Activated CD8-positive, alpha-beta memory T cell treated with anti-CD3 and anti-CD28 coated beads, Interleukin-2, amount 50 U/mL, for 4 hours (primary cell): ENCODE results near the gene CACNB2.
"Not testable (repeated sequence)": the region's sequence is repeated elsewhere in the genome, so short reads cannot be mapped to it uniquely, and the experiment has no call there.

ENCODE experiments used
- DNase-seq: peaks from one replicate; pipeline ENCODE4 v3.0.0-alpha.2; 2020

Gene CACNB2

GRCh38 chr10:18540195-18540594 lies 400.0 kb downstream of the CACNB2 start:
- DNase-seq: no peak

- no peak for DNase-seq
Measured at GRCh38 chr10:18542832-18543231, 402.6 kb downstream of the CACNB2 start.

GRCh38 chr10:18545621-18546305 lies 405.5 kb downstream of the CACNB2 start:
- no peak for DNase-seq

DNA sequence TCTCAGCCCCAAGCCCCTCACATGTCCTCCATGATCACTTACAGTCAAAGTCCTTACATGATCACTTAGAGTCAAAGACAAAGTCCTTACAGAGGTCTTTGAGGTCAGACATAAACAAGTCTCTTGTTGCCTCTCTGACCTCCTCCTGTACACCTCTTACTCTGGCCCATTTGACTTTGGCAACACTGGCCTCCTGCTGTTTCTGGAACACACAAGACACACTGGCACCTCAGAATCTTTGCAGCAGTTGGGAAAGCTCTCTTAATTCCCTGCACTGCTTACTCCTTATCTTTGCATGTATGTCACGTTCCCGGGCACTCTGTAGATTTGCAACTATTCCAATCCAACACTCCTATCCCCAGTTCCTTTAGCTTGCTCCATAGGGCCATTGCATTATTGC lies 408.9 kb downstream of the CACNB2 start:
- DNase-seq: no peak

GRCh38 chr10:18551473-18551872 lies 411.2 kb downstream of the CACNB2 start:
- no peak for DNase-seq

DNA sequence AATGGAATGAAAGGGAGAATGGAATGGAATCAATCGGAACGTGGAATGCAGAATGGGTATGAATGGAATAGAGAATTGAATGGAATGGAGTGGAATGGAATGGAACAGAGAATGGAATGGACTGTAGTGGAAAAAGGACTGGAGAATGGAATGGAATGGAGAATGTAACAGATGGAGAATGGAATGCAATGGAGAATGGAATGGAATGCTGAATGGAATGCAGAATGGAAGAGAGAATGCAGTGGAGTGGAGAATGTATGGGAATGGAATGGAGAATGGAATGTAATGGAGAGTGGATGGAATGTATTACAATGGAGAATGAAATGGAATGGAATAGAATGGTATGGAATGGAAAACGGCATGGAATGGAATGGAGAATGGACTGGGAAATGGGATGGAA lies 414.3 kb downstream of the CACNB2 start:
- DNase-seq: no peak

DNA sequence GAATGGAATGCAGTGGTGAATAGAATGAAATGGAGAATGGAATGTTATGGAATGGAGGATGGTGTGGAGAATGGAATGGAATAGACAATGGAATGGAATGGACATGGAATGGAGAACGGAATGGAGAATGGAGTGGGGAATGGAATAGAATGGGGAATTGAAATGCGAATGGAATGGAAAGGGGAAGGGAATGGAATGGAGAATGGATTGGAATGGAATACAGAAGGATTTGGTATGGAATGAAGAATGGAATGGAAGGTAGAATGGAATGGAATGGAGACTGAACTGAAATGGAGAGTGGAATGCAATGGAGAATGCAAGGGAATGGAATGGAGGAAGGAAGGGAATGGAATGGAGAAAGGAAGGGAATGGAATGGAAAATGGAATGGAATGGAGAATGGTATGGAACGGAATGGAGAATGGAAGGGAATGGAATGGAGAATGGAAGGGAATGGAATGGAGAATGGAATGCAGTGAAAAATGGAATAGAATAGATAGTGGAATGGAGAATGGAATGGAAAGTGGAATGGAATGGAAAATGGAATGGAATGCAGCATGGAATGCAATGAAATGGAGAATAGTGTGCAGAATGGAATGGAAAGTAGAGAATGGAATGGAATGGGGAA lies 416.4 kb downstream of the CACNB2 start:
- no peak for DNase-seq

GRCh38 chr10:18557960-18558359 lies 417.7 kb downstream of the CACNB2 start:
- no peak for DNase-seq

GRCh38 chr10:18561861-18562551 lies 421.8 kb downstream of the CACNB2 start:
- DNase-seq: no peak

- no peak for DNase-seq
Measured at GRCh38 chr10:18563003-18563726, 422.9 kb downstream of the CACNB2 start.

DNA sequence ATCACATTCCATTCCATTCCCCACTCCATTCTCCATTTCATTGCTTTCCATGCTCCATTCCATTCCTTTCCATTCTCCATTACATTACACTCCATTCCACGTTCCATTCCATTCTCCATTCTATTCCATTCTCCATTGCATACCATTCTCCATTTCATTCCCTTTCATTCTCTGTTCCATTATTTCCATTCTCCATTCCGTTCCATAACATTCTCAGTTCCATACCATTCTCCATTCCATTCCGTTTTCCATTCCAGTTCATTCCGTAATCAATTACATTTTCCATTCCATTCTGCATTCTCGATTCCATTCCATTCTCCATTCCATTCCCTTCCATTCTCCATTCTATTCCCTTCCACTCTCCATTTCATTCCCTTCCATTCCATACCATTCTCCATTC lies 424.8 kb downstream of the CACNB2 start:
- DNase-seq: no peak

DNA sequence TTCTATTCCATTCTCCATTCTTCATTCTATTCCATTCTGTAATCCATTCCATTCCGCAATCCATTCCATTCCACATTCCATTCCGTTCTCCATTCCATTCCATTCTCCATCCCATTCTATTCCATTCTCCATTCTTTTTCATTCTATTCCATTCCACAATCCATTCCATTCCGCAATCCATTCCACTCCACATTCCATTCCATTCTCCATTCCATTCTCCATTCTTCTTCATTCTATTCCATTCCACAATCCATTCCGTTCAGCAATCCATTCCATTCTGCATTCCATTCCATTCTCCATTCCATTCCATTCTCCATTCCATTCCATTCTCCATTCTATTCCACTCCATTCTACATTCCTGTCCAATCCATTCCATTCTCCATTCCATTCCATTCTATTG lies 426.0 kb downstream of the CACNB2 start:
- no peak for DNase-seq

GRCh38 chr10:18567343-18567856 lies 427.2 kb downstream of the CACNB2 start:
- DNase-seq: no peak

- not testable (repeated sequence) for DNase-seq
Measured at GRCh38 chr10:18570386-18570785, 430.2 kb downstream of the CACNB2 start.

DNA sequence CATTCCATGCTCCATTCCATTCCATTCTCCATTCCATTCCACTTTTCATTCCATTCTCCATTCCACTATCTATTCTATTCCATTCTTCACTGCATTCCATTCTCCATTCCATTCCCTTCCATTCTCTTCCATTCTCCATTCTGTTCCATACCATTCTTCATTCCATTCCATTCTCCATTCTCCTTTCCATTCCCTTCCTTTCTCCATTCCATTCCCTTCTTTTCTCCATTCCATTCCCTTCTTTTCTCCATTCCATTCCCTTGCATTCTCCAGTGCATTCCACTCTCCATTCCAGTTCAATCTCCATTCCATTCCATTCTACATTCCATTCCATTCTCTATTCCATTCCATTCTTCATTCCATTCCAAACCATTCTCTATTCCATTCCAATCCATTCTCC lies 430.9 kb downstream of the CACNB2 start:
- DNase-seq: no peak

GRCh38 chr10:18571780-18572179 lies 431.6 kb downstream of the CACNB2 start:
- no peak for DNase-seq

GRCh38 chr10:18572959-18573561 lies 432.8 kb downstream of the CACNB2 start:
- no peak for DNase-seq

- DNase-seq: no peak
Measured at GRCh38 chr10:18576586-18576985, 436.4 kb downstream of the CACNB2 start.

- DNase-seq: no peak
Measured at GRCh38 chr10:18577823-18578685, 437.8 kb downstream of the CACNB2 start.

DNA sequence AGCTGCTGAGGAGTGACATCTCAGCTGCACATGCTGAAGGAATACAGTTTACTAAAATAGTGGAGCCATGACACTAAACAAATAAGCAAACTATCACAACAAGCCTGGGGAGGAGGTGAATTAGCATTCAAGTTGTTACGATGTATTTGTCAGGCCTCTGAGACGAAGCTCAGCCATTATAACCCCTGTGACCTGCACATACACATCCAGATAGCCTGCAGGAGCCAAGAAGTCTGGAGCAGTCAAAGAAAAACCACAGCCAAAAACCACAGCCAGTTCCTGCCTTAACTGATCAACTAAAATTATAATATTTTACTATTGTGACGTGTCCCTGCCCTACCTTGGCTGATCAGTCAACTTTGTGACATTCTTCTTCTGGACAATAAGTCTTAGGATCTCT lies 442.6 kb downstream of the CACNB2 start:
- no peak for DNase-seq

DNA sequence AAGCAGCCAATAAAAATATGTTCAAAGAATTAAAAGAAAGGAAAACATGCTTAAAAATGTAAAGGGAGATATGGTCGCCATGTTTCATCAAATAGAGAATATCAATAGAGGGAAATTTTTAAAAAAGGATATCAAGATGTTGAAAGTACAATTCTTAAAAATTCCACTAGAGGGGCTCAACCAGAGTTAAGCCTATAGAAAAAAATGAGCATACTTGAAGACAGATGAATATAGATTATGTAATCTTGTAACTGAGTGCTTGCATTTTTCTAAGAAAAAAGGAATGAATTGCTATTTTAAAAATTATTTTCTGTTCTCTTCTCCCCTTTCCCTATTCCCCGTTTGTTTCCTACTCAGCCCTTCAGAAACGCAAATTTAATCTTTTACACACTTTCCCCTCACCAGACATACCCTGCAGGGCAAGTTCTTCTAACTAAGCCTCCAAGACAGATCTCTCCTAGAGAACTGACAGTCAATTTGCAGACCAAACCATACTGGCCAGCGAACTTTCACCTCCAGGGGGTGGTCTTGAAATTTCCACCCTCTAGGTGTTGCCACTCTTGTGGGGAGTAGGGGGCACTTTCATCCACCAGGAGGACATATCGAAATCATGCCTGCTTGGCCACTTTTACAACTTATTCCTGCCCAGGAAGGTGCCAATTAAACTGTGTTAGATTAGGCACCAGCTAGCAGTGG lies 443.5 kb downstream of the CACNB2 start:
- DNase-seq: no peak
